Dedifferentiated amniotic fluid mesenchymal stem cell (primary cell): ENCODE results near the gene ARHGAP1.

Experiments
- DNase-seq: peaks from one replicate; pipeline ENCODE4 v3.0.0-alpha.2; 2016; ENCODE audit errors: extremely low spot score

Gene ARHGAP1

DNA sequence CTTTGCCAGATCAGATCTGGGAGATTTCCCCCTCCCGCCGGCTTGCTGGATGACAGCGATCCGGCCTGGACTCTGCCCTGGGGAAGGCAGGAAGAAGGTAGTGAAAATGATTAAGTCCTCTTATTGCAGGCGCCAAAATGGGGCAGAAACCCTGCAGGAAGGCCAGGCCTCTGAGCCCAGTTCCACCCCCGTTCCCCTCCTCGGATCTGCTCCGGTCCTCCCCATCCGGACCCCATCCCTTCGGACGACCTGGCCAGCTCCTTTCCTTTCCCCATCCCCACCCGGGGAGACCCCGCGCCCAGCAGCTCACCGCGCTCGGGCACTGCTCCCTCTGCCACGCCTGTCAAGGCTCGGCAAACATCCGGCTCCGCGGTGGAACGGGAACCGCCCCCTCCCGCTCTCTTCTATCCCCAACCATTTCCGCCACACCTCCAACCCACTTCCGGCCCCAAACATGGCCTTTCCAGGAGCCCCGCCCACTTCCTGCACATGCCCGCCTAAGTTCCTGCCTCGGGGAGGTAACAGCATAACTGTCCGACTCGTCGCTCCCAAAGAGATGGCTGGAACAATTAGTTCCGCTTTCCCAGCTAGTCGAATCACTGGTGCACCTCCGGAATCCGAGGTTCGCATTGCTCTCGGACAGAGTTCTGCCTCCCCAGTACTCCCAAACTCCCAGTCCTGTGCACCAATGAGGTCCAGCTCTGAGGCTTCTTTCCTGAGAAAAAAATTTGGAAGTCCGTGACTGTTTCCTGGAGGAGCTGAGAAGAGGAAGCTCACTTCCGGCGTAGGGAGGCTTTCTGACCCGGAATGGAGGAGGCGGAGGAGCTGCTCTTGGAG lies at the start of gene ARHGAP1, which contains the start of gene ZNF408:
TSS of gene ARHGAP1 (minus strand) at position 379 of the 837 bp plus-strand sequence. CDS start 4,512 bp downstream, outside the sequence.
TSS of gene ZNF408 (plus strand) at position 791 of the 837 bp plus-strand sequence. CDS start at position 808, 17 bp downstream.
- peak; percentile 99 for DNase-seq

DNA sequence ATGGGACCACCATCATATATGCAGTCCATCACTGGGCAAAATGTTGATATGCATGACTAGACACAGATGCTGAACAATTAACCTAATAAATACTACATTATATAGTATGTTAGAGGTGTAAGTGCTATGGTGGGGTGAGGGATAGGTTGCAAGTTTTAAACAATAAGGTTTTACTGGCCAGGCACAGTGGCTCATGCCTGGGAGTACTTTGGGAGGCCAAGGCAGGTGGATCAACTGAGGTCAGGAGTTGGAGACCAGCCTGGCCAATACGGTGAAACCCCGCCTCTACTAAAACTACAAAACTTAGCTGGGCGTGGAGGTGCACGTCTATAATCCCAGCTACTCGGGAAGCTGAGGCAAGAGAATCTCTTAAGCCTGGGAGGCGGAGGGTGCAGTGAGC lies 46.7 kb upstream of the ARHGAP1 start:
- DNase-seq: no peak

DNA sequence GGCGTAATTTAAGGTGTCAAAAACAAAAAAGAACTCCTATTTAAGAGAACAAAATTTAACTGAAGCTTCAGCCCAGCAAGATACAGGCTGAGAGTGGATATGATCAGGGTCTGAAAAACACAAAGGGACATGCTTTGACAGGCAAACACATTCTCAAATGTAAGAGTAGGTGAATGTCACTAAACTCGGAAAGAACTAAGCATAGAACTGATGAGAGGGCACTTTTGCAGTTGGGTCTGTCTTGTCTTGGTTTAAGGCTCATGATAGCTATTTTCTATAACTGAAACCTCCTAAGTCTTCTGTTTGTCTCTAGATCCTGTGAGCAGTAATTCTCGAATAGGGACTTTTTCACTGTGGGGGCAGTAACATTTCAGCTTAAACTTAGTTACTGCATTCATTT lies 45.6 kb upstream of the ARHGAP1 start:
- DNase-seq: no peak

DNA sequence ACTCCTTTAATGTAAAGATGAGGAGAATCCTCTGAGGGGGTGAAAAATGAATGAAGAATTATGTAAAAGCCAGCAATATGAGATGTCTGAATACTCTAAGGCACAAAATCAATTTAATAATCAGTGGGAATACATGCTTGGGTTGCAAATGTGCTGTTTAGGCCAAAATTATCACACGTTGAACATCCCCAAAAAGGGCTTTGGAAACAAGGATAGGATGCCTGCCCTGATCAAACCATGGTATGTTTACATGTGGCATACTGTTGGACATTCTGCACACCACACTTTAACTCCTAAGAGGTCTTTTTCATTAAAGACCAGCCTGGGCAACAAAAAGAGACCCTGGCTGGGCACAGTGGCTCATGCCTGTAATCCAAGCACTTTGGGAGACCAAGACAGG lies 44.9 kb upstream of the ARHGAP1 start:
- no peak for DNase-seq

GRCh38 chr11:46743693-46744339 lies 43.4 kb upstream of the ARHGAP1 start:
- DNase-seq: no peak

- no peak for DNase-seq
Observed at GRCh38 chr11:46743043-46743442, 42.6 kb upstream of the ARHGAP1 start.

- no peak for DNase-seq
Observed at GRCh38 chr11:46741600-46742484, 41.4 kb upstream of the ARHGAP1 start.

DNA sequence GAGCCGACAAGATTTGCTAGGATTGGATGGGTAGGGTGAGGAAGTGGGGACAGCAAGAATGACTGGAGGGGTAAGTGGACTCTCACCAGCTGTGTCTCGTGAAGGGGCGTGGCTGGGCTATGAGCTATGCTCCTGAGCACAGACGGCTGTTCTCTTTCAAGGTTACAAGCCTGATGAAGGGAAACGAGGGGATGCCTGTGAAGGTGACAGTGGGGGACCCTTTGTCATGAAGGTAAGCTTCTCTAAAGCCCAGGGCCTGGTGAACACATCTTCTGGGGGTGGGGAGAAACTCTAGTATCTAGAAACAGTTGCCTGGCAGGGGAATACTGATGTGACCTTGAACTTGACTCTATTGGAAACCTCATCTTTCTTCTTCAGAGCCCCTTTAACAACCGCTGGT lies 38.5 kb upstream of the ARHGAP1 start:
- DNase-seq: no peak

DNA sequence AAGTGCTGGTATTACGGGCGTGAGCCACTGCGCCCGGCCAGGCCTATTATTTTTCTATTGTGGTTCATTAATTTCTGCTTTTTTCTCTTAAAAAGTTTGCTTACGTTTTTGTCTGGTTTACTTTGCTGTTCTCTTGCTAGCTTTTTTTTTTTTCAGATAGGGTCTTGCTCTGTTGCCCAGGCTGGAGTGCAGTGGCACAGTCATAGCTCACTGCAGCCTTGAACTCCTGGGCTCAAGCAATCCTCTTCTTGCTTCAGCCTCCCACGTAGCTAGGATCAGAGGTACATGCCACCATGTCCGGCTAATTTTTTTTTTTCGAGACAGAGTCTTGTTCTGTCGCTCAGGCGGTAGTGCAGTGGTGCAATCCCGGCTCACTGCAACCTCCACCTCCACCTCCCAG lies 37.3 kb upstream of the ARHGAP1 start:
- DNase-seq: no peak

DNA sequence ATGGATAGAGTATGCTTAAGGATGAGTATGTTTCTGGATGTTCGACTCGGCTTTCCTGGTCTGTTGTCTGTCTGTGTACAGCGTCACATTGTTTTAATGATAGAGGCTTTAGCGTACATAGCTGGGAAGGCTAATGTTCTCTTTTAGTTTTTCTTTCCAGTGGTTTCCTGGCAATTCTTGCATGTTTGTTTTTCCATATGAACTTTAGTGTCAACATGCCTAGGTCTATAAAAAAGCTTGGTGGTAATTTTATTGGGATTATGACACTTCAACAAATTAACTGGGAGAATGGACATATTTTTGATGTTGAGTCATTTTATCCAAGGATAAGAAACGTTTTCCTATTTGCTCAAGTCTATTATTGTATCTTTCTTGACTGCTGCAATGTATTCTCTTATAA lies 36.2 kb upstream of the ARHGAP1 start:
- no peak for DNase-seq

DNA sequence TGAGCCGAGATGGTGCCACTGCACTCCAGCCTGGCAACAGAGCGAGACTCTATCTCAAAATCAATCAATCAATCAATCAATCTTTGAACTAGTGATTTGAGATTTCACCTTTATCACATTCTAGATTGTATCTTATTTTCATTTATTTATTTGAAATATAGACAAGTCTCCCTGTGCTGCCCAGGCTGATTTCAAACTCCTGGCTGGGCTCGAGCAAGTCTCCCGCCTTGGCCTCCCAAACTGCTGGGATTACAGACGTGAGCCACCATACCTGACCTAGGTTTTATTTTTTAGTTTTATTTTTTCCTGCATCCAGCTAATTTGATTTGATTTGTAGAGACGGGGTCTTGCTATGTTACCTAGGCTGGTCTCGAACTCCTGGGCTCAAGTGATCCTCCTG lies 35.7 kb upstream of the ARHGAP1 start:
- no peak for DNase-seq

- no peak for DNase-seq
Observed at GRCh38 chr11:46733234-46733633, 32.8 kb upstream of the ARHGAP1 start.

DNA sequence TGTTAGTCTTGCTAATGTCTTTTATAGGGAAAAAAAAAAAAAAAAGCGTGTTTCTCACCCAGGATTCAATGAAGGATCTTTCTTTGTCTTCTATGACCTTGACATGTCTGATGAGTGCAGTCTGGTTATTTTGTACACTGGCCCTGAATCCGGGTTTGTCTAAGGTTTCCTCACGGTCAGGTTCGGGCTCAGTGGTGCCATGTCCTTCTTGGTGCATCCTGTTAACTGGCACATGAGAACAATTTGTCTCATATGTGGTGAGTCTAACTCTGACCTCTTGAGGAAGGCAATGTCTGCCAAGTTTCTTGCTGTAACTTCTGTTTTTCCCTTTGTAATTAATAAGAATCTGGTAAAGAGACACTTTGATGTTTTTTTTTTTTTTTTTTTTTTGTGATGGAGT lies 31.1 kb upstream of the ARHGAP1 start:
- no peak for DNase-seq

- DNase-seq: no peak
Observed at GRCh38 chr11:46729110-46730027, 28.9 kb upstream of the ARHGAP1 start.

DNA sequence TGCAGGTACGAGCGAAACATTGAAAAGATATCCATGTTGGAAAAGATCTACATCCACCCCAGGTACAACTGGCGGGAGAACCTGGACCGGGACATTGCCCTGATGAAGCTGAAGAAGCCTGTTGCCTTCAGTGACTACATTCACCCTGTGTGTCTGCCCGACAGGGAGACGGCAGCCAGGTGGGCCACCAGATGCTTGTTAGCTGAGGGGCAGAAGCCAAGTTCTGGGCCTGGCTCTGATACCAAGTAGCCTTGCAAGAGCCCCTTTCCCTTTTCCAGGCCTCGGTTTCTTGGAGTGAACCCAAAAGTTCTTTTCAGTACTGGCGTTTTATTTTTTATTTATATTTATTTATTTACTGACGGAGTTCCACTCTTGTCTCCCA lies 28.2 kb upstream of the ARHGAP1 start:
- DNase-seq: no peak

- no peak for DNase-seq
Observed at GRCh38 chr11:46727952-46728658, 27.7 kb upstream of the ARHGAP1 start.

- DNase-seq: no peak
Observed at GRCh38 chr11:46726206-46726862, 25.9 kb upstream of the ARHGAP1 start.

DNA sequence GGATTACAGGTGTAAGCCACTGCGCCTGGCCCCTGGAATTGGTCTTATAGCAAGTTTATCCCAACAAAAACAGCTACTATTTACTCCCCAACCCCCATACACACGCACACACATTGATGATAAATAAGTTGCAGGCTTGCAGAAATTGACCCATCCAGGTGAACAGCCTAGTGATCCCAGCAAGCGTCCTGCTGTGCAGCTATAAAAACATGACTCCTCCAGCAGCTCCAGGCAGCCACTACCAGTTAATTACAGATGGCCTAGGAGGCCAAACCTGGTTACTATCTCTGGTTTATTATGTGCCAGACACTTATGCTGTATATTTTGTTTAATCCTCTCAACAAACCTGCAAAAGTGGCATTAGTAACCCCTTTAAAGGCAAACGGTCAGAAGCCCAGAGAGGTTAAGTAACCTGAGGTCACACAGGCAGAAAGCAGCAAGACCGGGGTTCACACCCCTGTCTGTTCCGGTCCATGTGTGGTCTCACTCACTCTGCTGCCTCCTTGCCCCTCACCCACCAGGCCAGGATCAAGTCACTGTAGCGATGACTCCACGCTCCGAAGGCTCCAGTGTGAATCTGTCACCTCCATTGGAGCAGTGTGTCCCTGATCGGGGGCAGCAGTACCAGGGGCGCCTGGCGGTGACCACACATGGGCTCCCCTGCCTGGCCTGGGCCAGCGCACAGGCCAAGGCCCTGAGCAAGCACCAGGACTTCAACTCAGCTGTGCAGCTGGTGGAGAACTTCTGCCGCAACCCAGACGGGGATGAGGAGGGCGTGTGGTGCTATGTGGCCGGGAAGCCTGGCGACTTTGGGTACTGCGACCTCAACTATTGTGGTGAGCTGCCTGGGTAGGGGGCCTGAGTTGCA lies 25.2 kb upstream of the ARHGAP1 start:
- DNase-seq: no peak

GRCh38 chr11:46724088-46724487 lies 23.7 kb upstream of the ARHGAP1 start:
- DNase-seq: no peak
